Measurements from ENCODE around the gene MORC2. TPM values are rescaled to one million over a fixed set of nuclear protein-coding genes. Genes with fewer than 3 reads are reported as not detected.

The MORC2 gene
- total and polyA plus RNA-seq, 2 of the 13 experiments (the other 11 are each of a cell fraction or from before 2014, with no cell fraction given) = 11.9 to 18.3 TPM

DNA sequence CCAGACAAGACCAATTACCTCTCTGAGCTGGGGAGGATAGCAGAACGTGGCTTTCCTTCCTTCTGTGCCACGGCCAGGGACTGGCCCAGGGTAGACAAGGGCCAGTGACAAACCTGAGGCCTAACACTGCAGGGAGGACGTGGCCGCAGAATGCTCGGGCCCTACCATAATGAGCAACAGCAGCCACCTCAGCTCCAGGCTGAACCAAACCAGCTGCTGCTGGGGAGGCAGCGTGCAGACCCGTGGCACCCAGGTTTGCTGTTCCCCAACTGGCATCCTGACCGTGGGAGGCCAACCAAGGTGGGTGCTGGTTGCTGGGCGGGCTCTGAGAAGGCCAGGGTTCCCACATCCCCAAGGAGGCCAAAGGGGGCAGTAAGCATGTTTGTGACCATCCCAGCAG, 83.0 kb downstream of the MORC2 start (continued):
- no peak for TF ChIP-seq ZNF10 (CRISPR knock-in tag; IDR thresholded peaks at IDR 0.05; ENCODE audit: borderline replicate concordance, low read depth)
- TF ChIP-seq NCOR1 (IDR thresholded peaks at IDR 0.05; ENCODE audit: borderline replicate concordance, low read length) = no peak
- no peak for TF ChIP-seq STAG1 (CRISPR knock-in tag; IDR thresholded peaks at IDR 0.05)
- TF ChIP-seq DZIP1 (CRISPR knock-in tag; IDR thresholded peaks at IDR 0.05) = no peak
- TF ChIP-seq PRDM4 (CRISPR knock-in tag; IDR thresholded peaks at IDR 0.05; ENCODE audit: borderline replicate concordance) = no peak

GRCh38 chr22:30885001-30885366, 83.6 kb downstream of the MORC2 start:
- ATAC-seq (no peak), FAIRE-seq (no peak), DNase-seq (ENCODE audit: low spot score) (no peak)
- Histone ChIP-seq H3K4me1 (ENCODE audit: insufficient read depth, low read length) (peaks cover 44% of the 10 kb centered on the region), H3K4me3 (replicated peaks in 1 of 3; ENCODE audit: insufficient read depth in 1 of 3, low read depth in 2 of 3, low read length in 3 of 3) (no peak overlapping the region), H3K9me3 (ENCODE audit: low read length) (no peaks in the 10 kb centered on the region), H3K9ac (ENCODE audit: insufficient read depth, low read depth, low read length) (no peak overlapping the region), H3K27me3 (ENCODE audit: control insufficient read depth in 1 of 2, insufficient read depth in 2 of 2, low read length in 2 of 2) (0 out of 5 replicates have a peak, but pooled peaks cover 0 to 2% of the 10 kb centered on the region in 2 experiments), H2AFZ (ENCODE audit: low read length) (no peak overlapping the region), H3K4me2 (ENCODE audit: low read depth, low read length) (no peak overlapping the region), H3K27ac (ENCODE audit: extremely low read length, insufficient read depth, low read length) (no peak overlapping the region), H3K36me3 (replicated peaks in 1 of 2; ENCODE audit: control insufficient read depth in 1 of 2, insufficient read depth in 2 of 2, low read length in 2 of 2) (peaks cover 0 to 6% of the 10 kb centered on the region in 2 experiments; a peak in 3 of 5 replicates), H3K79me2 (ENCODE audit: insufficient read depth, low read length) (no peaks in the 10 kb centered on the region), H4K20me1 (ENCODE audit: insufficient read depth, low read length) (no peaks in the 10 kb centered on the region)
- no TSS peak for BruUV-seq (replicated peaks)
- in situ Hi-C loops (cut with HindIII; ENCODE audit: extremely low pct_ligation_motif_present, low pct_unique_long_range_greater_than_20kb) = no loop called here
- intact Hi-C loops (cut with micrococcal nuclease; ENCODE audit: unreplicated experiment) = no loop called here
- 93% methylated on average over 3 of the region's 5 CpGs for WGBS (ENCODE audit: low lambda C conversion rate)
- ChIA-PET POLR2A (no interaction called here), CTCF (ENCODE audit: low intra/inter-chr PET ratio, low total read pairs) (no interaction called here)
- no peak for TF ChIP-seq DNMT3B (CRISPR knock-in tag; conservative IDR thresholded peaks at IDR 0.05)
- TF ChIP-seq, protein P1, sequence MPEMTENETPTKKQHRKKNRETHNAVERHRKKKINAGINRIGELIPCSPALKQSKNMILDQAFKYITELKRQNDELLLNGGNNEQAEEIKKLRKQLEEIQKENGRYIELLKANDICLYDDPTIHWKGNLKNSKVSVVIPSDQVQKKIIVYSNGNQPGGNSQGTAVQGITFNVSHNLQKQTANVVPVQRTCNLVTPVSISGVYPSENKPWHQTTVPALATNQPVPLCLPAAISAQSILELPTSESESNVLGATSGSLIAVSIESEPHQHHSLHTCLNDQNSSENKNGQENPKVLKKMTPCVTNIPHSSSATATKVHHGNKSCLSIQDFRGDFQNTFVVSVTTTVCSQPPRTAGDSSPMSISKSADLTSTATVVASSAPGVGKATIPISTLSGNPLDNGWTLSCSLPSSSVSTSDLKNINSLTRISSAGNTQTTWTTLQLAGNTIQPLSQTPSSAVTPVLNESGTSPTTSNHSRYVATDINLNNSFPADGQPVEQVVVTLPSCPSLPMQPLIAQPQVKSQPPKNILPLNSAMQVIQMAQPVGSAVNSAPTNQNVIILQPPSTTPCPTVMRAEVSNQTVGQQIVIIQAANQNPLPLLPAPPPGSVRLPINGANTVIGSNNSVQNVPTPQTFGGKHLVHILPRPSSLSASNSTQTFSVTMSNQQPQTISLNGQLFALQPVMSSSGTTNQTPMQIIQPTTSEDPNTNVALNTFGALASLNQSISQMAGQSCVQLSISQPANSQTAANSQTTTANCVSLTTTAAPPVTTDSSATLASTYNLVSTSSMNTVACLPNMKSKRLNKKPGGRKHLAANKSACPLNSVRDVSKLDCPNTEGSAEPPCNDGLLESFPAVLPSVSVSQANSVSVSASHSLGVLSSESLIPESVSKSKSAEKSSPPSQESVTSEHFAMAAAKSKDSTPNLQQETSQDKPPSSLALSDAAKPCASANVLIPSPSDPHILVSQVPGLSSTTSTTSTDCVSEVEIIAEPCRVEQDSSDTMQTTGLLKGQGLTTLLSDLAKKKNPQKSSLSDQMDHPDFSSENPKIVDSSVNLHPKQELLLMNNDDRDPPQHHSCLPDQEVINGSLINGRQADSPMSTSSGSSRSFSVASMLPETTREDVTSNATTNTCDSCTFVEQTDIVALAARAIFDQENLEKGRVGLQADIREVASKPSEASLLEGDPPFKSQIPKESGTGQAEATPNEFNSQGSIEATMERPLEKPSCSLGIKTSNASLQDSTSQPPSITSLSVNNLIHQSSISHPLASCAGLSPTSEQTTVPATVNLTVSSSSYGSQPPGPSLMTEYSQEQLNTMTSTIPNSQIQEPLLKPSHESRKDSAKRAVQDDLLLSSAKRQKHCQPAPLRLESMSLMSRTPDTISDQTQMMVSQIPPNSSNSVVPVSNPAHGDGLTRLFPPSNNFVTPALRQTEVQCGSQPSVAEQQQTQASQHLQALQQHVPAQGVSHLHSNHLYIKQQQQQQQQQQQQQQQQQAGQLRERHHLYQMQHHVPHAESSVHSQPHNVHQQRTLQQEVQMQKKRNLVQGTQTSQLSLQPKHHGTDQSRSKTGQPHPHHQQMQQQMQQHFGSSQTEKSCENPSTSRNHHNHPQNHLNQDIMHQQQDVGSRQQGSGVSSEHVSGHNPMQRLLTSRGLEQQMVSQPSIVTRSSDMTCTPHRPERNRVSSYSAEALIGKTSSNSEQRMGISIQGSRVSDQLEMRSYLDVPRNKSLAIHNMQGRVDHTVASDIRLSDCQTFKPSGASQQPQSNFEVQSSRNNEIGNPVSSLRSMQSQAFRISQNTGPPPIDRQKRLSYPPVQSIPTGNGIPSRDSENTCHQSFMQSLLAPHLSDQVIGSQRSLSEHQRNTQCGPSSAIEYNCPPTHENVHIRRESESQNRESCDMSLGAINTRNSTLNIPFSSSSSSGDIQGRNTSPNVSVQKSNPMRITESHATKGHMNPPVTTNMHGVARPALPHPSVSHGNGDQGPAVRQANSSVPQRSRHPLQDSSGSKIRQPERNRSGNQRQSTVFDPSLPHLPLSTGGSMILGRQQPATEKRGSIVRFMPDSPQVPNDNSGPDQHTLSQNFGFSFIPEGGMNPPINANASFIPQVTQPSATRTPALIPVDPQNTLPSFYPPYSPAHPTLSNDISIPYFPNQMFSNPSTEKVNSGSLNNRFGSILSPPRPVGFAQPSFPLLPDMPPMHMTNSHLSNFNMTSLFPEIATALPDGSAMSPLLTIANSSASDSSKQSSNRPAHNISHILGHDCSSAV (CRISPR knock-in tag; IDR thresholded peaks at IDR 0.05; ENCODE audit: borderline replicate concordance) = no peak
- TF ChIP-seq PAWR (CRISPR knock-in tag; IDR thresholded peaks at IDR 0.05; ENCODE audit: borderline replicate concordance) = no peak
- no peak for TF ChIP-seq ZNF234 (CRISPR knock-in tag; conservative IDR thresholded peaks at IDR 0.05)
- no peak for TF ChIP-seq ZNF850 (CRISPR knock-in tag; conservative IDR thresholded peaks at IDR 0.05)

Data from HepG2 (cell line).